HepG2 (cell line): ENCODE measurements around the gene PDK1. TPM values are rescaled to one million over a fixed set of nuclear protein-coding genes. Genes with fewer than 3 reads are reported as not detected.

Source experiments
- HINFP ChIP-seq: sonication (generic); formaldehyde crosslinking; IDR thresholded peaks from 2 replicates; pipeline ENCODE4 v1.4.0; 2020; ENCODE audit warnings: low read depth, mild to moderate bottlenecking, missing genetic modification reagents
- HNRNPK ChIP-seq: fragments of 200-400 bp; formaldehyde crosslinking; IDR thresholded peaks from 2 replicates; pipeline ENCODE4 v1.6.1; 2018; ENCODE audit warnings: low read length, low read depth, moderate library complexity, mild to moderate bottlenecking; ENCODE audit not compliant: poor library complexity, severe bottlenecking
- ZHX2 ChIP-seq, 2 experiments: sonication (generic) in 1 of 2; formaldehyde crosslinking in 1 of 2; IDR thresholded peaks; 2 replicates each; pipeline versions ENCODE4 v1.6.1 to v1.9.0; 2014 to 2022; ENCODE audit warnings: antibody characterized with exemption in 1 of 2, borderline replicate concordance in 1 of 2, inconsistent platforms in 1 of 2, low read depth in 1 of 2, missing genetic modification reagents in 1 of 2
- polyA plus RNA-seq, 8 experiments: library from polyadenylated mRNA; depleted of rRNA in 3 of 8; stranded (reverse) in 7 of 8; unstranded in 1 of 8; fragments of >200 nt; fragmentation: Illumina TruSeq in 4 of 8; extraction: Trizol in 4 of 8; gene quantifications; 2 replicates each; pipeline versions ENCODE4 v1.2.1 to v1.2.3, GENCODE V29; 2011 to 2016; ENCODE audit warnings: low read depth in 4 of 8, missing spikeins in 1 of 8, mixed read lengths in 1 of 8; ENCODE audit not compliant: insufficient read depth in 1 of 8
- total RNA-seq, 5 experiments: library from RNA; depleted of rRNA; stranded (reverse); fragments of >200 nt; fragmentation: Illumina TruSeq; extraction: Trizol; gene quantifications; 2 replicates each; pipeline ENCODE4 v1.2.3, GENCODE V29; 2016; ENCODE audit warnings: low read depth in 1 of 5
- TF ChIP-seq, protein P1 (sequence below): sonication (generic); formaldehyde crosslinking; conservative IDR thresholded peaks from 2 replicates; pipeline ENCODE4 v1.4.0; 2020; ENCODE audit warnings: missing genetic modification reagents

PDK1 gene
- total and polyA plus RNA-seq, 2 of the 13 experiments (the other 11 are each of a cell fraction or from before 2014, with no cell fraction given), result 11.9 to 96.9 TPM

DNA sequence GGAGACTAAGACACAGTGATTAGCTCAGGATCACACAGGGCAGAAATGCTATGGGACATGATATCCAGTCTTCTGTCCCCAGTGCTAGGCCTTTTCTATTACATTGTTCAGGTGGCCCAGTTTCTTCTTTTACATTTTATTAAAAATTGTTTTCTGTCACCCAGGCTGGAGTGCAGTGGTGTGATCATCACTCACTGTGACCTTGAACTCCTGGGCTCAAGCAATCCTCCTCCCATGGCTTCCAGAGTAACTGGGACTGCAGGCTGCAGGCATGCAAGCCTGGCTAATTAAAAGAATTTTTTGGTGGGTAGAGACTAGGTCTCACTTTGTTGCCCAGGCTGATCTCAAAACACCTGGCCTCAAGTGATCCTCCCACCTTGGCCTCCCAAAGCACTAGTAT lies 15.4 kb downstream of the PDK1 start (continued):
- TF ChIP-seq ZHX2 (IDR thresholded peaks at IDR 0.05; ENCODE audit: low read depth), result no peak
- no peak for TF ChIP-seq ZHX2 (CRISPR knock-in tag; IDR thresholded peaks at IDR 0.05; ENCODE audit: borderline replicate concordance)
- no peak for TF ChIP-seq HNRNPK
- TF ChIP-seq, protein P1, sequence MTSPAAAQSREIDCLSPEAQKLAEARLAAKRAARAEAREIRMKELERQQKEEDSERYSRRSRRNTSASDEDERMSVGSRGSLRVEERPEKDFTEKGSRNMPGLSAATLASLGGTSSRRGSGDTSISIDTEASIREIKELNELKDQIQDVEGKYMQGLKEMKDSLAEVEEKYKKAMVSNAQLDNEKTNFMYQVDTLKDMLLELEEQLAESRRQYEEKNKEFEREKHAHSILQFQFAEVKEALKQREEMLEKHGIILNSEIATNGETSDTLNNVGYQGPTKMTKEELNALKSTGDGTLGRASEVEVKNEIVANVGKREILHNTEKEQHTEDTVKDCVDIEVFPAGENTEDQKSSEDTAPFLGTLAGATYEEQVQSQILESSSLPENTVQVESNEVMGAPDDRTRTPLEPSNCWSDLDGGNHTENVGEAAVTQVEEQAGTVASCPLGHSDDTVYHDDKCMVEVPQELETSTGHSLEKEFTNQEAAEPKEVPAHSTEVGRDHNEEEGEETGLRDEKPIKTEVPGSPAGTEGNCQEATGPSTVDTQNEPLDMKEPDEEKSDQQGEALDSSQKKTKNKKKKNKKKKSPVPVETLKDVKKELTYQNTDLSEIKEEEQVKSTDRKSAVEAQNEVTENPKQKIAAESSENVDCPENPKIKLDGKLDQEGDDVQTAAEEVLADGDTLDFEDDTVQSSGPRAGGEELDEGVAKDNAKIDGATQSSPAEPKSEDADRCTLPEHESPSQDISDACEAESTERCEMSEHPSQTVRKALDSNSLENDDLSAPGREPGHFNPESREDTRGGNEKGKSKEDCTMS, result no peak
- no peak for TF ChIP-seq HINFP (CRISPR knock-in tag)
